Upper lobe of right lung (tissue), 1 donor: ENCODE data around the gene COX6B2. TPM values are rescaled to one million over a fixed set of nuclear protein-coding genes. Genes with fewer than 3 reads are reported as not detected.

Source experiments
- ATAC-seq: fragments of 200-7000 bp; cut with Tn5 transposase; one replicate; pipeline ENCODE4 v1.9.1; 2020; ENCODE audit warnings: mild to moderate bottlenecking, moderate library complexity
- DNase-seq: peaks from one replicate; pipeline ENCODE4 v3.0.0-alpha.2; 2020
- H3K27ac ChIP-seq: fragments of 200-600 bp; one replicate; pipeline ENCODE4 v1.8.0; 2022
- H3K27me3 ChIP-seq: fragments of 200-600 bp; one replicate; pipeline ENCODE4 v1.8.0; 2022; ENCODE audit warnings: mild to moderate bottlenecking
- H3K36me3 ChIP-seq: fragments of 200-600 bp; one replicate; pipeline ENCODE4 v1.8.0; 2022
- H3K4me1 ChIP-seq: fragments of 200-600 bp; one replicate; pipeline ENCODE4 v1.8.0; 2022
- H3K4me3 ChIP-seq: fragments of 200-600 bp; one replicate; pipeline ENCODE4 v1.8.0; 2022; ENCODE audit warnings: mild to moderate bottlenecking
- H3K9me3 ChIP-seq: fragments of 200-600 bp; one replicate; pipeline ENCODE4 v1.8.0; 2022
- CTCF ChIP-seq: fragments of 200-600 bp; IDR thresholded peaks from one replicate; pipeline ENCODE4 v1.8.0; 2022; ENCODE audit warnings: antibody characterized with exemption
- intact Hi-C: fragments of 100-400 bp; cut with DNase I; formaldehyde crosslinking; loops from one replicate; pipeline ENCODE4 v1.11.0; 2022
- total RNA-seq: library from RNA; stranded (reverse); fragmentation: NEBNext Ultra II Directional; extraction: Animal tissue kit (Norgen Biotek cat#: 25700); gene quantifications from one replicate; pipeline ENCODE4 v1.2.1, GENCODE V29; 2021
- donor health status: DM: no; HTN: yes; CAD: no; lungs with severe emphysema.

COX6B2 gene
- total RNA-seq, 1 donor from 2014 or later: not detected

GRCh38 chr19:55302318-55302703, 52.2 kb downstream of the COX6B2 start:
- H3K36me3 ChIP-seq: no peaks in the 10 kb centered on the region
- H3K27me3 ChIP-seq: no peaks in the 10 kb centered on the region
- peaks cover 7% of the 10 kb centered on the region for H3K4me1 ChIP-seq
- no peak for ATAC-seq
- H3K9me3 ChIP-seq: no peaks in the 10 kb centered on the region
- no peak for DNase-seq
- TF ChIP-seq CTCF: no peak
- H3K4me3 ChIP-seq: no peak overlapping the region
- no peak overlapping the region for H3K27ac ChIP-seq
- intact Hi-C loops: no loop called here

GRCh38 chr19:55301459-55302317, 52.8 kb downstream of the COX6B2 start:
- peaks cover 7% of the 10 kb centered on the region for H3K4me1 ChIP-seq
- intact Hi-C loops: no loop called here
- peak; percentile 95 for ATAC-seq
- H3K36me3 ChIP-seq: no peaks in the 10 kb centered on the region
- no peaks in the 10 kb centered on the region for H3K27me3 ChIP-seq
- TF ChIP-seq CTCF: peak; percentile 99
- H3K4me3 ChIP-seq: peak overlapping the region; percentile 32
- H3K27ac ChIP-seq: no peak overlapping the region
- peak; percentile 94 for DNase-seq
- no peaks in the 10 kb centered on the region for H3K9me3 ChIP-seq

GRCh38 chr19:55300886-55301458, 53.5 kb downstream of the COX6B2 start:
- Histone ChIP-seq H3K27me3 (no peaks in the 10 kb centered on the region), H3K4me3 (no peak overlapping the region), H3K27ac (no peak overlapping the region), H3K36me3 (no peaks in the 10 kb centered on the region), H3K9me3 (no peaks in the 10 kb centered on the region), H3K4me1 (peaks cover 7% of the 10 kb centered on the region)
- DNase-seq: no peak
- intact Hi-C loops: no loop called here
- no peak for ATAC-seq
- no peak for TF ChIP-seq CTCF

- intact Hi-C loops: no loop called here
Measured at GRCh38 chr19:55299991-55300390, 54.5 kb downstream of the COX6B2 start.

More at GRCh38 chr19:55299991-55300390, 54.5 kb downstream of the COX6B2 start:
- H3K4me1 ChIP-seq: peaks cover 7% of the 10 kb centered on the region
- TF ChIP-seq CTCF: no peak
- no peaks in the 10 kb centered on the region for H3K27me3 ChIP-seq
- H3K9me3 ChIP-seq: no peaks in the 10 kb centered on the region
- DNase-seq (no peak), ATAC-seq (no peak)
- H3K27ac ChIP-seq: no peak overlapping the region
- H3K4me3 ChIP-seq: no peak overlapping the region
- H3K36me3 ChIP-seq: no peaks in the 10 kb centered on the region

Other genes with a start within 250 kb of the COX6B2 start
- gene PPP1R12C, start 237.1 kb downstream of the COX6B2 start, total RNA-seq: 120 TPM
- 1.2 TPM for gene TNNT1, start 205.5 kb downstream of the COX6B2 start, total RNA-seq
- gene TNNI3, start 197.0 kb downstream of the COX6B2 start, total RNA-seq: not detected
- 1.5 TPM for gene DNAAF3, start 188.1 kb downstream of the COX6B2 start, total RNA-seq
- gene SYT5, start 174.4 kb downstream of the COX6B2 start, total RNA-seq: not detected
- gene PTPRH, start 145.2 kb downstream of the COX6B2 start, total RNA-seq: not detected
- gene TMEM86B, start 126.0 kb downstream of the COX6B2 start, total RNA-seq: 4.3 TPM
- 61.0 TPM for gene PPP6R1, start 95.7 kb downstream of the COX6B2 start, total RNA-seq
- 19.7 TPM for gene HSPBP1, start 74.6 kb downstream of the COX6B2 start, total RNA-seq
- 1.3 TPM for gene BRSK1, start 70.7 kb downstream of the COX6B2 start, total RNA-seq
- 23.9 TPM for gene TMEM150B, start 29.4 kb downstream of the COX6B2 start, total RNA-seq
- 11.7 TPM for gene KMT5C, start 14.8 kb downstream of the COX6B2 start, total RNA-seq
- gene GARIN5B, start 8.5 kb upstream of the COX6B2 start, total RNA-seq: not detected
- gene IL11, start 15.7 kb upstream of the COX6B2 start, total RNA-seq: 0.84 TPM
- gene TMEM190, start 22.1 kb upstream of the COX6B2 start, total RNA-seq: not detected
- 19.8 TPM for gene TMEM238, start 29.6 kb upstream of the COX6B2 start, total RNA-seq
- gene RPL28, start 31.2 kb upstream of the COX6B2 start, total RNA-seq: 1,343 TPM
- 19.5 TPM for gene UBE2S, start 53.1 kb upstream of the COX6B2 start, total RNA-seq
- not detected for gene SHISA7, start 88.6 kb upstream of the COX6B2 start, total RNA-seq
- gene ISOC2, start 106.9 kb upstream of the COX6B2 start, total RNA-seq: 25.3 TPM
- not detected for gene C19orf85, start 110.0 kb upstream of the COX6B2 start, total RNA-seq
- gene ZNF628, start 121.9 kb upstream of the COX6B2 start, total RNA-seq: 10.2 TPM
- gene NAT14, start 130.5 kb upstream of the COX6B2 start, total RNA-seq: 14.7 TPM
- gene SSC5D, start 133.7 kb upstream of the COX6B2 start, total RNA-seq: 6.0 TPM
- not detected for gene SBK2, start 182.4 kb upstream of the COX6B2 start, total RNA-seq
- gene SBK3, start 190.8 kb upstream of the COX6B2 start, total RNA-seq: 1.8 TPM
- 15.7 TPM for gene ZNF579, start 226.1 kb upstream of the COX6B2 start, total RNA-seq
- gene FIZ1, start 244.8 kb upstream of the COX6B2 start, total RNA-seq: 14.9 TPM
- gene ZNF524, start 245.6 kb upstream of the COX6B2 start, total RNA-seq: 28.6 TPM